Mucosa of descending colon (tissue), 3 donors: ENCODE measurements around the gene MRGPRD. TPM values are rescaled to one million over a fixed set of nuclear protein-coding genes. Genes with fewer than 3 reads are reported as not detected.

ENCODE experiments used
- ATAC-seq: fragments of 200-7000 bp; cut with Tn5 transposase; one replicate; pipeline ENCODE4 v1.9.1; 2020; ENCODE audit warnings: mild to moderate bottlenecking, moderate library complexity
- DNase-seq, 3 donors: peaks; one replicate each; pipeline ENCODE4 v3.0.0-alpha.2; 2020
- H3K36me3 ChIP-seq: fragments of 200-600 bp; one replicate; pipeline ENCODE4 v1.8.0; 2021; ENCODE audit warnings: low read depth, mild to moderate bottlenecking
- H3K4me1 ChIP-seq: fragments of 200-600 bp; one replicate; pipeline ENCODE4 v1.8.0; 2021; ENCODE audit warnings: low read depth, mild to moderate bottlenecking
- H3K4me3 ChIP-seq: fragments of 200-600 bp; one replicate; pipeline ENCODE4 v1.8.0; 2021; ENCODE audit warnings: mild to moderate bottlenecking
- H3K9me3 ChIP-seq: fragments of 200-600 bp; one replicate; pipeline ENCODE4 v1.8.0; 2021; ENCODE audit warnings: mild to moderate bottlenecking
- intact Hi-C, 2 donors: fragments of 100-400 bp; cut with DNase I in 1 of 2; cut with micrococcal nuclease in 1 of 2; formaldehyde crosslinking; loops; one replicate each; pipeline versions ENCODE4 v1.11.0 to v1.11.1; 2022; cut with DNase I, micrococcal nuclease
- total RNA-seq, 3 donors: library from RNA; stranded (reverse); fragmentation: NEBNext Ultra II Directional in 2 of 3; extraction: Animal tissue kit (Norgen Biotek cat#: 25700) in 2 of 3; gene quantifications; one replicate each; pipeline versions ENCODE4 v1.2.1 to v1.2.4, GENCODE V29; 2021 to 2023
- TF ChIP-seq, protein P1 (sequence below): fragments of 200-600 bp; IDR thresholded peaks from one replicate; pipeline ENCODE4 v1.8.0; 2022; ENCODE audit warnings: antibody characterized with exemption, mild to moderate bottlenecking
- donor health status: DM: no; HTN: no; CAD: no; lungs with moderate emphysema.
- donor health status: DM: no; HTN: no; CAD: no.
- donor health status: DM: no; HTN: yes; CAD: no.

The MRGPRD gene
- total RNA-seq, 3 donors from 2014 or later = 0.41 TPM; not detected in 2

DNA sequence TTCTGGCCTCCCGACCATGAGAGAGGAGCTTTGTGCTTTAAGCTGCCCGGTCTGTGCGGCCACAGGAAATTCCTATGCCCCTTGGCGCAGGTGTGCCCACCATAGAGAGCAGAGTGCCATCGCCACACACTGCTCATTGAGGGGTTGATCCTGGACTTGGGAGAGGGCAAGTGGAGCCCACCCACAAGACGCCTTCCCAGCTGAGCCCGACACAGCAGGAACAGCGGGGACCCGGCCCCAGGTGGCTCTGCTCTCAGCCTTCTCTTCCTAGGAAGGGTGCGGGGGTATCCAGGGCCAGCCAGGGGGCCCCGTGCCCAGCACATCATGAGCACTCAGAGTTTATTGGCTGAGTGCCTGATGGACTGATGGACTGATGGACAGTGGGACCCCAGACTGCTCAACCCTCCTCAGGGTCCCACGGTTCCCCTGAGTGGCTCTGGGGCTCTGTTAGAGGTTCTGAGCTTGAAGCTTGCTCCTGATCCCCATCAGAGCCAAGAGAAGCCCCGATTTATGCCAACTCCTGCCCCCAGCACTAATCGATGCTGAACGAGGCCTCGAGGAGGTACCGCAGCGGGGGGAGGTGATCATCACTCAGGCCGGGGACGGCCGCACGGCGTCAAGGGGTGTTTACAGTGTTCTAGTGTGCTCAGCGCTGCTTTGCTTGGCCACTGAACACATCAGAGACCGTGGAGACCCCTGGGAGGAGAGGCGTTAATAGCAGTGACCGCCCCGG, 13.5 kb upstream of the MRGPRD start:
- intact Hi-C loops = no loop called here
- Histone ChIP-seq H3K4me3 (no peak overlapping the region), H3K36me3 (no peaks in the 10 kb centered on the region), H3K4me1 (peaks cover 3% of the 10 kb centered on the region), H3K9me3 (no peaks in the 10 kb centered on the region)
- TF ChIP-seq, protein P1, sequence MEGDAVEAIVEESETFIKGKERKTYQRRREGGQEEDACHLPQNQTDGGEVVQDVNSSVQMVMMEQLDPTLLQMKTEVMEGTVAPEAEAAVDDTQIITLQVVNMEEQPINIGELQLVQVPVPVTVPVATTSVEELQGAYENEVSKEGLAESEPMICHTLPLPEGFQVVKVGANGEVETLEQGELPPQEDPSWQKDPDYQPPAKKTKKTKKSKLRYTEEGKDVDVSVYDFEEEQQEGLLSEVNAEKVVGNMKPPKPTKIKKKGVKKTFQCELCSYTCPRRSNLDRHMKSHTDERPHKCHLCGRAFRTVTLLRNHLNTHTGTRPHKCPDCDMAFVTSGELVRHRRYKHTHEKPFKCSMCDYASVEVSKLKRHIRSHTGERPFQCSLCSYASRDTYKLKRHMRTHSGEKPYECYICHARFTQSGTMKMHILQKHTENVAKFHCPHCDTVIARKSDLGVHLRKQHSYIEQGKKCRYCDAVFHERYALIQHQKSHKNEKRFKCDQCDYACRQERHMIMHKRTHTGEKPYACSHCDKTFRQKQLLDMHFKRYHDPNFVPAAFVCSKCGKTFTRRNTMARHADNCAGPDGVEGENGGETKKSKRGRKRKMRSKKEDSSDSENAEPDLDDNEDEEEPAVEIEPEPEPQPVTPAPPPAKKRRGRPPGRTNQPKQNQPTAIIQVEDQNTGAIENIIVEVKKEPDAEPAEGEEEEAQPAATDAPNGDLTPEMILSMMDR = no peak
- DNase-seq = no peak
- no peak for ATAC-seq

DNA sequence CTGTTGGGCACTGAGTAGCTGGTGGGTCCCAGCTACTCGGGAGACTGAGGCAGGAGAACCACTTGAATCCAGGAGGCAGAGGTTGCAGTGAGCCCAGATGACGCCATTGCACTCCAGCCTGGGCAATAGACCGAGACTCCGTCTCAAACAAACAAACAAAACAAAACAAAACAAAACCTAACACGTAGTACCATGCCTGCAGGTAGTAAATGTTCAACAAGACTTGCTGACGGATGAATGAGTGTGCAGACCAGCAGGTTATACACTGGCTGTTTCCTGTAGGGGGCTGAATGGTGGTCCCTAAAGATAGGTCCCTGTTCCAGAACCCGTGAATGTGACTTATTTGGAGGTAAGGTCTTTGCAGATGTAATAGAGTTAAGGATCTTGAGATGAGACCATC, 12.8 kb upstream of the MRGPRD start:
- DNase-seq (no peak), ATAC-seq (no peak)
- Histone ChIP-seq H3K36me3 (no peaks in the 10 kb centered on the region), H3K9me3 (no peaks in the 10 kb centered on the region), H3K4me1 (peaks cover 2% of the 10 kb centered on the region), H3K4me3 (no peak overlapping the region)
- TF ChIP-seq, protein P1 = no peak
- intact Hi-C loops = no loop called here

DNA sequence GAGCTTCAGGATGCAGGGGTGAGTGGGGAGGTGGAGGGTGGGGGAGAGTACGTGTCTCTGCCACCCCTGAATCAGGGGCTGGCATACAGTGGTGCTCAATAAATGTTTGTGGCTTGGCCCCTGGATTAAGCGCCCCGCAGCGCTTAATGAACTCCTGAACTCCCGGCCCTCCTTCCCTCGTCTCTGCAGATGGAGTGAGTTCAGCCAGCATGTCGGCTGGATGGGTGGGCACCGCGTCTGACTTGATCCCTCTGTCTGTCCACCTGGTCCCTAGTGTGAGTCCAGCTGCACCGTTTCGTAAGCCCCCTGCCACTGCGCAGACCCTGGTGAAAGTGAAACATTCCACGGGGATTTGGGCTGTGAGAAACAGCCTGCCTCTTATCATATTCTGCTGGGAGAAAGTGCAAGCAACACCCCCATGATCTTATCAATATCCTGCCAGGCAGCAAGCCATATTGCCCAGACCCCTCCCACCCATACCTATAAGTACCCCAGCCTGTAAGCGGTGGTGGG, 12.0 kb upstream of the MRGPRD start:
- no peak for DNase-seq

DNA sequence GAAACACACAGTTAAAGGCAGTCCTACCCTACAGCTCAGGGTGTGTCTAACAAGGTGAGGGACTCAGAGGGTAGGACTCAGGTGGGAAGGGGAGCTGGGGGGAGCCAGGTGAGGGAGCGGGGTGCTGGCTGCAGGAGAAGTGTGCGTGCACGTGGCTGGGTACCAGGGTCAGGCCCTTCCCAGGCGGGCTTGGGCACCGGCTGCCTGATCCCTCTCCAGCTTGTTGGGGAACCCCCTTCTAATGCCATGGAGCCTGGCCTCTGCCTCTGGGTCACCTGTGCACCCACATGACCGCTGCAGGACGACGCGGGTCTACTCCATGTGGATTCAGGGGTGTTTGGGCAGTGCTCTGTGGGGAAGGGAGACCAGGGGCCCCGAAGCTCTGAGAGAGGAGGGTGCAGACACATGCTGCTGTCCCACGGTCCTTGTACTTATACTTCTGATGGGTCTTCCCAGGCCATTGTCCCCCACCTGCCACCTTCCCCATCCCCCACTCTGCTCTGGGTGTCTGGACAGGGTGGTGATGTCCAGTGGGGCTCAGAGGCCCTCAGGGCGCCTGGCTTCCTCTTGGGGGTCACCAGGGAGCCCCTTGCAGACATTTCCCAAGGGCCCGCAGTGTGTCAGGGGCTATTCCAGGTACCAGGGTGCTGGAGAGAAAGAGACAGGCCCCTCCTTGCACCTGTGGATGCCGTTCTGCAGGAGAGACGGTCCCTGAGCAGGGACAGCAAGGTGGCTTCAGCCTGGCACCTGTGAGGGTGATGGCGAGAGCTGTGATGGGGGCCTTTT, 10.4 kb upstream of the MRGPRD start:
- Histone ChIP-seq H3K36me3 (no peaks in the 10 kb centered on the region), H3K4me1 (no peaks in the 10 kb centered on the region), H3K4me3 (no peak overlapping the region), H3K9me3 (no peaks in the 10 kb centered on the region)
- no peak for ATAC-seq
- DNase-seq = no peak
- TF ChIP-seq, protein P1 = no peak
- intact Hi-C loops = no loop called here

More for the DNA sequence above, 12.0 kb upstream of the MRGPRD start:
- no peak for ATAC-seq
- no peak overlapping the region for H3K4me3 ChIP-seq
- intact Hi-C loops = no loop called here
- no peaks in the 10 kb centered on the region for H3K4me1 ChIP-seq
- no peaks in the 10 kb centered on the region for H3K36me3 ChIP-seq
- TF ChIP-seq, protein P1 = no peak
- H3K9me3 ChIP-seq = no peaks in the 10 kb centered on the region

DNA sequence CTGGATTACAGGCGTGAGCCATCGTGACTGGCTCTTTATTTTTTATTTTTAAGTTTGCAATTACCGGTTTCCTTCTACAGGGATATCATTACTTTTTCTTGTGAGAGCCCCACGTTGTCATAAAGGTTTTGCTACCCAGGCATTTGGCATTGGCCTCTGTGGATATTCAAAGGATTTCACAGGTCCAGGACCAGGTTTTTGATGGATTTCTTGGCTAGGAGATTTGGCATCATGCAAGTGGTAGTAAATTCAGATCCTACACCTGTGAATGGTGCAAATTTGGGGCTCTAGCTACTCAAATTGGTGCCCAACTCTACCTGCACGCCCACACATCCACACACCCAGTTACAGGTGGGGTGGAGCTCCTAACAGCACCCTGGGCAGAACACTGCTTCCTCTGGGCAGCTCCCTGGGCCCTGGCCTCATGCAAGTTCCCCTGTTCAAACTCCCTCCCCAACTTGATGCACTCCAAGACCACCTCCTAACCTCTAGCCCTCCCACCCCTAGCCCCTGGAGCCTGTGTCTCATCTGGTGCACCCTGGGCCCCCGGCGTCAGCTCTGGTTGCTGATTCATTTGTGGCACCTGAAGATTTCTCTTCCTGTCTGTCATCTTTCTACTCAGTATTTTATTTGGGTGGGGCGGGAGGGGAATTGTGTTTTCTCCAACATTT, 9.3 kb upstream of the MRGPRD start:
- DNase-seq (no peak), ATAC-seq (no peak)
- Histone ChIP-seq H3K4me1 (no peaks in the 10 kb centered on the region), H3K36me3 (no peaks in the 10 kb centered on the region), H3K4me3 (no peak overlapping the region), H3K9me3 (no peaks in the 10 kb centered on the region)
- TF ChIP-seq, protein P1 = no peak
- intact Hi-C loops = no loop called here
